NCI-H128 (cell line): ENCODE data around the gene ZNF234.
"Not testable (repeated sequence)": the region's sequence is repeated elsewhere in the genome, so short reads cannot be mapped to it uniquely, and the experiment has no call there.

Experiments used
- DNase-seq: peaks from one replicate; lab custom pipeline; 2025; ENCODE audit not compliant: unreplicated experiment; lab: John Stamatoyannopoulos, UW

Gene ZNF234

GRCh38 chr19:44180968-44181367, 39.6 kb downstream of the ZNF234 start:
- DNase-seq: no peak

GRCh38 chr19:44182145-44182544, 40.8 kb downstream of the ZNF234 start:
- no peak for DNase-seq

- no peak for DNase-seq
Observed at GRCh38 chr19:44190020-44190419, 48.7 kb downstream of the ZNF234 start.

- no peak for DNase-seq
Observed at GRCh38 chr19:44192127-44192526, 50.8 kb downstream of the ZNF234 start.

- DNase-seq: no peak
Observed at GRCh38 chr19:44196772-44197171, 55.4 kb downstream of the ZNF234 start.

- no peak for DNase-seq
Observed at GRCh38 chr19:44202470-44202869, 61.1 kb downstream of the ZNF234 start.

- no peak for DNase-seq
Observed at GRCh38 chr19:44202974-44203373, 61.6 kb downstream of the ZNF234 start.

- DNase-seq: not testable (repeated sequence)
Observed at GRCh38 chr19:44203877-44204276, 62.5 kb downstream of the ZNF234 start.

- no peak for DNase-seq
Observed at GRCh38 chr19:44204772-44205171, 63.4 kb downstream of the ZNF234 start.

- DNase-seq: peak; percentile 88
Observed at GRCh38 chr19:44207126-44207803, 65.9 kb downstream of the ZNF234 start.
